ENCODE results near the gene ANKRD62.
"Not testable (repeated sequence)": the region's sequence is repeated elsewhere in the genome, so short reads cannot be mapped to it uniquely, and the experiment has no call there.

The ANKRD62 gene

GRCh38 chr18:12066910-12067511 lies 26.6 kb upstream of the ANKRD62 start:
- no peak for DNase-seq

DNA sequence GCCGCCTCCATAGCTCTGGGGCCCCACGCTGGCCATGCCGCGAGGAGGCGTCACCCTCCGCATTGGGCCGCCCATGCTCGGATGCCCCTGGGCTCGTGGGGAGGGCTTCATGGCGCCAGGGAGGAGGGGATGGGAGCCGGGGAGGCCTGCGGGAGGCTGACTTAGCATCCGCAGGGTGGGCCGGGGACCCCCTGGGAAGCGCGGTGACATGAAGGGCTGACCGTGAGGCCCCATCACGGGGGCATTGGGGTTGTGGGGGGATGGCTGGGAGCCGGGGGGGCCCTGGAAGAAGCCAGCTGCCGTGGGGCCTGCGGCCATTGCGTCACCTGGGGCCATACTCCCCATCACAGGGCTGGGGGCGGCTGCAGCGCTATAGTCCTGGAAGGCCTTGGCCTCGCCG lies 26.0 kb upstream of the ANKRD62 start:
- no peak for DNase-seq

DNA sequence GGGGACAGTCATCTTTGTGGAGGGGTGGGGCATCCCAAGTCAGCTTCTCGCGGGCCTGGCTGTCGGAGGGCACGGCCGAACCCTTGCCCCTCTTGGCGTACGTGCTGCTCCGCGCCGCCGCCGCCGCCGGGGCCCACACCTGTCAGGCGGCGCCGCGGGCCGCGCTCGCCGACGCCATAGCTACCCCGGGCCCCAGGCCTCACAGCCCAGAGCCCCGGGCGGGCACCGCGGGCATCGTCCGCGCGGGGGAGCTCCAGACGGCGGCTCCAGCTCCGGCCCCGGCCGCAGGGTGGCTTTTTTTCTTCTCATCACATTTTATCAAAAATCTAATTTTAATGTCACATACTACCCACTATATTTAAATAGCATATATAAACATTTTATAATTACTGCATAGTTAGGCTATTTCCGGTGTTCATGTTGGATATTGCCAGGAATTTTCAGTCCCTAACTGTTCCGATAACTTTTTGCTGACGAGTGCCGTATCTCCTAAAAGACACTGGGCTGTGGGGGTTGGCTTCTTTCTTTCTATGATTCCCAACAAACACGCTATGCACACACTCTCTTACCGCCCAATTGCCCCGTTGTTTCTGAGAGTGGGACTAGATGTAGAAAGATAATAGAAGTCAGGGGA lies 25.2 kb upstream of the ANKRD62 start:
- not testable (repeated sequence) for DNase-seq

DNA sequence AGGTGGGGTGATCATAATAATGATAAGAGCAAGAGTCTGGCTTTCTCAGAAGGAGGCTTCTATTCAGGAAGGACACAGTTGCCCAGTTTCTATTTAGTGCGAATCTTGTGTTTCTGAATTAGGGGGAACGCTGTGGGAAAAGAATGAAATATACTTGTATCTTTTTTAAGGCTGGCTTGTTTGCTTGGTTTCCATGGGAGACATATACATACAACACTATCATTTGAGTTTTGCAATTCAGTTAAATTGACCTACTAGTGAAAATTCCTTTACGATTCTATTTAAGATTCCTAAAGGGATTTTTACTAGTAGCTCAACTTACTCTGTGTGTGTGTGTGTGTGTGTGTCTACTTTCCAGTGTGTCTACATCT lies 24.7 kb upstream of the ANKRD62 start:
- no peak for DNase-seq

DNA sequence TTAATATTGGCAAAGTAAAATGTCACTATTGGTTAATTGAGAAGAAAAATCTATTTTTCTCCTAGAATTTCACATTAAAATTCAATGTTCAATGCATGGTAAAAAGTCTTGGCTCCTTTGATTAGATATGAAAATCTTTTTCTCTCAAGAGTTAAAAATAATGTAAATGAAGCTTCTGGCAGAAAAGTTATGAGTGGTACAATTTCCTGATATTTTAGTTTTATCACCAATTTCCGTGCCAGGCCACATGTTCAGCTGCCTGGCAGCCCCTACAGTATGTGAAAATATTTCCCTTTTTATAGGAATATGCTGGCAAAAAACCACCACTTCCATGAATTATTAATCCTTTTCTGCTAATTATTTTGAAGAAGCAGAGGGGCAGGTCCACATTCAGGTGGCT lies 22.6 kb upstream of the ANKRD62 start:
- not testable (repeated sequence) for DNase-seq

DNA sequence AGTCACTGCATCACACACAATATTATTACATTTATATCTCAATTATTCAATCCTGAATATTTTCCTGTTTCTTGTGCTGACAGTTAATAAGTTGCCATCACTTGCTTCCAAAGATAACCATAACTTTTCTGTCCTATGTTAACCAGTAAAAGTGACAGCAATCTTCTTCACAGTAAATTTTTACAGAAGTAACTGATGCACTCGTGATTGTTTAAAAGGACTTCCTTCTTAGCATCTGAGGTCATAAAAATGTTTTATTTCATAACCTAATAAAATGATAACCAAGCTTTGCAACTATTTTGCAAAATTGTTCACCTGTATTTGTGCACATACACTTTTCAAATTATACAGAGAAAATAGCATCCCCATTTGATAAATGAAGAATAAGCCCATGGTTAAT lies 20.6 kb upstream of the ANKRD62 start:
- DNase-seq = no peak

- DNase-seq = no peak
Observed at GRCh38 chr18:12074736-12075135, 18.9 kb upstream of the ANKRD62 start.

GRCh38 chr18:12076424-12077140 lies 17.1 kb upstream of the ANKRD62 start:
- DNase-seq = no peak

GRCh38 chr18:12077994-12078393 lies 15.6 kb upstream of the ANKRD62 start:
- not testable (repeated sequence) for DNase-seq

- DNase-seq = peak in 1 of 2 experiments; percentile 40
Observed at GRCh38 chr18:12079491-12080237, 14.0 kb upstream of the ANKRD62 start.

DNA sequence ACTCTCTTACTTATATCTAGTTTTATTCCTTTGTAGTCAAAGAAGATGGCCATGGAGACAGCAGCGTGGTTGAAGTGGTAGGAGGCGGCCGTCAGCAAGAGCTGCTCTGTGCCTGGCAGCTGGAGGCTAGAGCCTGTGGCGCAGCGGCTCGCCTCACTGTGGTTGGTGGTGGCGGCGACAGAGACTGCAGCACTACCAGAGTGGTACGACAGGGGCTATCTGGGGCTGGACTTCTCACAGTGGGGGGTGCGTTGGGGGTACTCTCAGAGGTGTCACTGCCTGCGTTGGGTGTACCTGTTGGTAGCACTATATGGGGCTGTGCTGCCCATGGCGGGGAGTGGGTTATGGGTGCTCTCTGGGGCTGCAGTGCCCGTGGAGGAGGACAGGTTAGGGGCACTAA lies 8.5 kb upstream of the ANKRD62 start:
- no peak for DNase-seq

GRCh38 chr18:12085786-12086185 lies 7.9 kb upstream of the ANKRD62 start:
- DNase-seq = no peak

GRCh38 chr18:12086249-12086648 lies 7.4 kb upstream of the ANKRD62 start:
- no peak for DNase-seq

- no peak for DNase-seq
Observed at GRCh38 chr18:12086677-12087470, 6.8 kb upstream of the ANKRD62 start.

DNA sequence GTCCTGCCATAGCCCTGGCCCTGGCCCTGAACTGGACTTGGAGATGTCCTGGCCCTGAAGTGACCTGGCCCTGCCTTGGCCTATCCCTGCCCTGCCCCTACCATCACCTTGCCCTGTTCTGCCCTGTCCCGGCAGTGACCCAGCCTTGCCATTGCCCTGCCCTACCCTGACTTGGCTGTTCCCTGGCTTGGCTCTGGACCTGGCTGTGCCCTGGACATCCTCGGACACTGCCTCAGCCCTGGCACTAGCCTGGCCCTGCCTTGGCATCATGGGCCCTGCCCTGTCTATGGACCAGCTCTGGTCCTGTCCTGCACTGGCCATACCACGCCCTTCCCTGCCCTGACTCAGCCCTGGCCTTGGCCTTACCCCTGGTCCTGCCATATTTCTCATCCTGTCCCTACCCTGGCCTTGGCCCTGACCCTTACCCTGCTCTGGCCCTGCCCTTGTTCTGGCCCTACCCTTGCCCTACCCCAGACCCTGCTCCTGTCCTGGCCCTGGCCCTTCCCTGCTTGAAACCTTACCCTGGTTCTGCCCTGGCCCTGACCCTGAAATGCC lies 6.1 kb upstream of the ANKRD62 start:
- no peak for DNase-seq

DNA sequence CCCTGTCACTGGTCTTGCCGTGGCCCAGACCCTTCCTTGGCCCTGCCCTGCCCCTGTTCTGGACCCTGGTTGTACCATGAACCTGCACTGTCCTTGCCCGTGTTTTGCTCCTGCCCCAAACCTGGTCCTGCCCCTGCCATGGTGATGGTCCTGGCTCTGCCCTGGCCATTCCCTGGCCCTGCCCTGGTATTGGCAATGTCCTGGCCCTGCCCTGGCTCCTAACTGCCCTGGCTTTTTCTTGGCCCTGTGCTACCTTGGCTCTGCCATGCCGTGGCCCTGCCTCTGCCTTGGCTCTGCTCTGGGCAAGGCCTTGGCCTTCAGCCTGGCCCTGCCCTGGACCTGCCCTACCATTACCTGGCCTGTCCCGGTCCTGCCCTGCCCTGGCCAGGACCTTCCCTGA lies 5.5 kb upstream of the ANKRD62 start:
- no peak for DNase-seq

- no peak for DNase-seq
Observed at GRCh38 chr18:12088731-12089375, 4.8 kb upstream of the ANKRD62 start.

- DNase-seq = no peak
Observed at GRCh38 chr18:12091538-12092141, 2.0 kb upstream of the ANKRD62 start.

GRCh38 chr18:12092398-12093229 lies 1.0 kb upstream of the ANKRD62 start:
- DNase-seq = peak in 1 of 2 experiments; percentile 6

DNA sequence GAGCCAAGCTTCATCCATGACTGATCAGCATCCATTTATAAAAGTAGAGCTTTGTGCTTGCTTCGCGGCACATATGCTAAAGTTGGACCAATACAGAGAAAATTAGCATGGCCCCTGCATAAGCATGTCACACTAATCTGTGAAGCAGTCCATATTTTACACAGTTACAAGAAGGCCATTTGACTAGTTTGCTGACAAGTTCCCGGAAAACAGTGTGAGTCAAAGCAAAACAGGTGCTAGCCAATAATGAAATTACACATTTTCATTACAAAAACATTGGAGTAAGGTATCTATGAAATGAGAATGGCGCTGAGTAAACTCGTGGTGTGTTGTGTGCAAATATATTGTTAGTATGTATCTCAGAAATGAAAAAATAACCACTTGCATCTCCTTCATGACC lies 4.7 kb downstream of the ANKRD62 start:
- DNase-seq = no peak

GRCh38 chr18:12099160-12099559 lies 5.5 kb downstream of the ANKRD62 start:
- no peak for DNase-seq

Data from NCI-H446 (cell line).